Gastroesophageal sphincter (tissue), 3 donors: ENCODE results near the gene IQSEC1.

Source experiments
- CTCF ChIP-seq, 4 experiments: fragments of 200-600 bp in 2 of 4; fragments of 450-650 bp in 2 of 4; sonication (generic) in 1 of 4; IDR thresholded peaks; one replicate each; pipeline ENCODE4 v1.5.1; 2017 to 2019; ENCODE audit warnings: antibody characterized with exemption in 4 of 4, mild to moderate bottlenecking in 2 of 4, moderate library complexity in 2 of 4
- EP300 ChIP-seq: sonication (generic); formaldehyde crosslinking; IDR thresholded peaks from one replicate; pipeline ENCODE4 v1.6.1; 2017; ENCODE audit warnings: antibody characterized with exemption, mild to moderate bottlenecking
- POLR2A ChIP-seq, 2 donors: fragments of 450-650 bp; IDR thresholded peaks; one replicate each; pipeline ENCODE4 v1.6.1; 2017; ENCODE audit warnings: antibody characterized with exemption in 2 of 2, mild to moderate bottlenecking in 2 of 2, moderate library complexity in 1 of 2
- POLR2AphosphoS5 ChIP-seq: sonication (generic); formaldehyde crosslinking; IDR thresholded peaks from one replicate; pipeline ENCODE4 v1.6.1; 2017; ENCODE audit warnings: antibody characterized with exemption

GRCh38 chr3:13114811-13115575 is 41.8 kb upstream of the IQSEC1 start:
- TF ChIP-seq CTCF (IDR thresholded peaks at IDR 0.05) = no peak
- TF ChIP-seq POLR2A (IDR thresholded peaks at IDR 0.05) = no peak
- no peak for TF ChIP-seq POLR2AphosphoS5
- TF ChIP-seq EP300 = no peak
